Mesendoderm (in vitro differentiated cells): ENCODE data around the gene MYOD1.

ENCODE experiments used
- DNase-seq: peaks from one replicate; pipeline ENCODE4 v3.0.0; 2013
- H2AK5ac ChIP-seq: 2 replicates; pipeline ENCODE4 v1.6.1; 2013; ENCODE audit warnings: low read length, inconsistent platforms
- H2BK120ac ChIP-seq: 2 replicates; pipeline ENCODE4 v1.6.1; 2013; ENCODE audit warnings: low read depth, mild to moderate bottlenecking, low read length, moderate library complexity, mixed read lengths
- H2BK15ac ChIP-seq: replicated peaks from 2 replicates; pipeline ENCODE4 v1.6.1; 2013; ENCODE audit warnings: low read depth, mild to moderate bottlenecking, moderate library complexity
- H2BK5ac ChIP-seq: 2 replicates; pipeline ENCODE4 v1.6.1; 2013; ENCODE audit warnings: low read length, inconsistent platforms
- H3K18ac ChIP-seq: 2 replicates; pipeline ENCODE4 v1.6.1; 2013; ENCODE audit warnings: mild to moderate bottlenecking, low read length, mixed read lengths
- H3K23ac ChIP-seq: one replicate; pipeline ENCODE4 v1.6.1; 2013; ENCODE audit warnings: low read length
- H3K27ac ChIP-seq: 2 replicates; pipeline ENCODE4 v1.5.1; 2013; ENCODE audit warnings: low read depth, mild to moderate bottlenecking, inconsistent platforms, low read length, moderate library complexity
- H3K27me3 ChIP-seq: 2 replicates; pipeline ENCODE4 v1.6.1; 2013; ENCODE audit warnings: low read length, control low read depth, mild to moderate bottlenecking, inconsistent platforms; ENCODE audit not compliant: insufficient read depth, poor library complexity
- H3K36me3 ChIP-seq: 2 replicates; pipeline ENCODE4 v1.6.1; 2013; ENCODE audit warnings: low read length, inconsistent platforms; ENCODE audit not compliant: control insufficient read depth, insufficient read depth
- H3K4ac ChIP-seq: one replicate; pipeline ENCODE4 v1.6.1; 2013; ENCODE audit warnings: low read depth, mild to moderate bottlenecking, low read length, moderate library complexity
- H3K4me1 ChIP-seq: 2 replicates; pipeline ENCODE4 v1.6.1; 2013; ENCODE audit warnings: low read depth, low read length, inconsistent platforms; ENCODE audit not compliant: control insufficient read depth
- H3K4me2 ChIP-seq: 2 replicates; pipeline ENCODE4 v1.6.1; 2013; ENCODE audit warnings: low read length
- H3K4me3 ChIP-seq: 2 replicates; pipeline ENCODE4 v1.5.1; 2013; ENCODE audit warnings: mild to moderate bottlenecking, low read length
- H3K56ac ChIP-seq: one replicate; pipeline ENCODE4 v1.6.1; 2013; ENCODE audit warnings: low read length
- H3K79me1 ChIP-seq: 2 replicates; pipeline ENCODE4 v1.6.1; 2013; ENCODE audit warnings: low read length, inconsistent platforms
- H3K79me2 ChIP-seq: 2 replicates; pipeline ENCODE4 v1.6.1; 2013; ENCODE audit warnings: mild to moderate bottlenecking, low read length; ENCODE audit not compliant: control insufficient read depth, insufficient read depth
- H3K9ac ChIP-seq: 2 replicates; pipeline ENCODE4 v1.6.1; 2013; ENCODE audit warnings: low read length, inconsistent platforms
- H4K5ac ChIP-seq: one replicate; pipeline ENCODE4 v1.6.1; 2013; ENCODE audit warnings: low read length
- H4K8ac ChIP-seq: one replicate; pipeline ENCODE4 v1.6.1; 2013; ENCODE audit warnings: low read depth, mild to moderate bottlenecking, control low read depth, low read length, moderate library complexity
- WGBS: extraction: QIAGEN DNeasy Blood & Tissue Kit; methylation state at CpG from one replicate; pipeline ENCODE4 v1.1.7; 2013; ENCODE audit warnings: low lambda C conversion rate, missing lambda C conversion rate; ENCODE audit not compliant: insufficient coverage; ENCODE audit errors: extremely low coverage; 5-methylcytosine and 5-hydroxymethylcytosine counted together

MYOD1 gene

GRCh38 chr11:17750801-17751165 lies 31.4 kb downstream of the MYOD1 start:
- Histone ChIP-seq H2BK5ac (no peak overlapping the region), H2BK120ac (no peak overlapping the region), H3K23ac (no peak overlapping the region), H3K18ac (no peak overlapping the region), H3K36me3 (no peaks in the 10 kb centered on the region), H3K4ac (no peak overlapping the region), H2BK15ac (no peak overlapping the region), H3K27me3 (no peaks in the 10 kb centered on the region), H4K5ac (no peak overlapping the region), H3K56ac (no peak overlapping the region), H3K9ac (no peak overlapping the region), H3K4me1 (no peaks in the 10 kb centered on the region), H3K4me3 (no peak overlapping the region), H3K27ac (no peak overlapping the region), H3K79me1 (no peaks in the 10 kb centered on the region), H3K79me2 (no peaks in the 10 kb centered on the region), H3K4me2 (no peak overlapping the region), H2AK5ac (no peak overlapping the region), H4K8ac (no peak overlapping the region)
- DNase-seq: no peak
- no CpG with 5 or more reads among the region's 2 CpGs for WGBS

- Histone ChIP-seq H3K9ac (no peak overlapping the region), H3K4me3 (no peak overlapping the region), H2AK5ac (no peak overlapping the region), H2BK120ac (no peak overlapping the region), H3K18ac (no peak overlapping the region), H2BK15ac (no peak overlapping the region), H3K27me3 (no peaks in the 10 kb centered on the region), H4K8ac (no peak overlapping the region), H3K79me2 (no peaks in the 10 kb centered on the region), H3K4ac (no peak overlapping the region), H3K36me3 (no peaks in the 10 kb centered on the region), H2BK5ac (no peak overlapping the region), H3K4me2 (no peak overlapping the region), H3K23ac (no peak overlapping the region), H3K4me1 (no peaks in the 10 kb centered on the region), H4K5ac (no peak overlapping the region), H3K79me1 (no peaks in the 10 kb centered on the region), H3K56ac (no peak overlapping the region), H3K27ac (no peak overlapping the region)
- no peak for DNase-seq
- no CpG with 5 or more reads among the region's 2 CpGs for WGBS
These were observed 32.2 kb downstream of the MYOD1 start for GRCh38 chr11:17751558-17751957.

DNA sequence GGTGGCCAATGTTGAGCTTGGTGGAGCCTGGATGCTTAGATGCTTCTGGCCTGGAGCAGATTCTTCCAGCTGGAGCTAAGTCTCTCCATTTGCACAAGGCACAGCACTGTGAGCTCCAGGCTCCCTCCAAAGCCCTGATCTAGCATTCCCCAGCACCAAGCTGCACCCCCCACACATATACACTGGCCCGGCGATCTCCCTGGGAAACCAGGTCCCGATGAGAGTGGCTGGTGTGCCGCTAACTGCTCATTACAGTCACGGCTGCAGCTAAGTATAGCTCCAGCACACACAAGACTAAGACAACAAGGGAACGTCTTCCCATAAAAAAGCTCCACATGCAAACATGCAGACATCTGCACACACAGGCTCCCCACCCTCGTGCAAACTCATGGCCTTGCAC lies 32.8 kb downstream of the MYOD1 start:
- H3K27me3 ChIP-seq: no peaks in the 10 kb centered on the region
- DNase-seq: no peak
- WGBS: no CpG with 5 or more reads among the region's 7 CpGs
- no peak overlapping the region for H3K4ac ChIP-seq
- H3K4me2 ChIP-seq: no peak overlapping the region
- H3K18ac ChIP-seq: no peak overlapping the region
- no peaks in the 10 kb centered on the region for H3K36me3 ChIP-seq
- H2BK15ac ChIP-seq: no peak overlapping the region
- no peaks in the 10 kb centered on the region for H3K79me2 ChIP-seq
- H3K23ac ChIP-seq: no peak overlapping the region
- H4K8ac ChIP-seq: no peak overlapping the region
- no peak overlapping the region for H2AK5ac ChIP-seq
- H2BK5ac ChIP-seq: no peak overlapping the region
- H3K4me3 ChIP-seq: no peak overlapping the region
- H3K9ac ChIP-seq: no peak overlapping the region
- H3K27ac ChIP-seq: no peak overlapping the region
- H3K79me1 ChIP-seq: no peaks in the 10 kb centered on the region
- no peaks in the 10 kb centered on the region for H3K4me1 ChIP-seq
- no peak overlapping the region for H2BK120ac ChIP-seq
- no peak overlapping the region for H4K5ac ChIP-seq
- no peak overlapping the region for H3K56ac ChIP-seq

GRCh38 chr11:17753153-17753552 lies 33.8 kb downstream of the MYOD1 start:
- H4K8ac ChIP-seq: no peak overlapping the region
- no peak overlapping the region for H3K4ac ChIP-seq
- H3K18ac ChIP-seq: no peak overlapping the region
- no peak overlapping the region for H3K4me3 ChIP-seq
- no peak overlapping the region for H3K27ac ChIP-seq
- H2BK120ac ChIP-seq: no peak overlapping the region
- WGBS: no CpG with 5 or more reads among the region's 5 CpGs
- H3K9ac ChIP-seq: no peak overlapping the region
- no peaks in the 10 kb centered on the region for H3K27me3 ChIP-seq
- H4K5ac ChIP-seq: no peak overlapping the region
- DNase-seq: no peak
- no peak overlapping the region for H2BK5ac ChIP-seq
- H3K56ac ChIP-seq: no peak overlapping the region
- H2AK5ac ChIP-seq: no peak overlapping the region
- no peaks in the 10 kb centered on the region for H3K4me1 ChIP-seq
- no peak overlapping the region for H3K23ac ChIP-seq
- no peak overlapping the region for H2BK15ac ChIP-seq
- no peaks in the 10 kb centered on the region for H3K79me1 ChIP-seq
- no peak overlapping the region for H3K4me2 ChIP-seq
- no peaks in the 10 kb centered on the region for H3K79me2 ChIP-seq
- no peaks in the 10 kb centered on the region for H3K36me3 ChIP-seq

- H3K36me3 ChIP-seq: no peaks in the 10 kb centered on the region
- H2AK5ac ChIP-seq: no peak overlapping the region
- no peak overlapping the region for H3K27ac ChIP-seq
- H3K18ac ChIP-seq: no peak overlapping the region
- no peak overlapping the region for H2BK120ac ChIP-seq
- no peak overlapping the region for H3K9ac ChIP-seq
- no peak overlapping the region for H3K4me2 ChIP-seq
- no peaks in the 10 kb centered on the region for H3K4me1 ChIP-seq
- no peak overlapping the region for H3K4me3 ChIP-seq
- H4K8ac ChIP-seq: no peak overlapping the region
- H3K79me1 ChIP-seq: no peaks in the 10 kb centered on the region
- WGBS: no CpG with 5 or more reads among the region's 10 CpGs
- no peak overlapping the region for H3K23ac ChIP-seq
- no peaks in the 10 kb centered on the region for H3K27me3 ChIP-seq
- no peak overlapping the region for H2BK15ac ChIP-seq
- H3K56ac ChIP-seq: no peak overlapping the region
- no peak for DNase-seq
- H2BK5ac ChIP-seq: no peak overlapping the region
- no peak overlapping the region for H4K5ac ChIP-seq
- H3K4ac ChIP-seq: no peak overlapping the region
- H3K79me2 ChIP-seq: no peaks in the 10 kb centered on the region
These were observed 34.3 kb downstream of the MYOD1 start for GRCh38 chr11:17753641-17754040.

GRCh38 chr11:17755891-17756290 lies 36.5 kb downstream of the MYOD1 start:
- no peaks in the 10 kb centered on the region for H3K27me3 ChIP-seq
- no peak overlapping the region for H3K56ac ChIP-seq
- H3K79me1 ChIP-seq: no peaks in the 10 kb centered on the region
- no peak overlapping the region for H3K23ac ChIP-seq
- no peaks in the 10 kb centered on the region for H3K4me1 ChIP-seq
- no peak overlapping the region for H2BK120ac ChIP-seq
- DNase-seq: no peak
- H4K5ac ChIP-seq: no peak overlapping the region
- H2AK5ac ChIP-seq: no peak overlapping the region
- no peak overlapping the region for H3K4me3 ChIP-seq
- WGBS: no CpG with 5 or more reads among the region's 3 CpGs
- H3K36me3 ChIP-seq: no peaks in the 10 kb centered on the region
- H3K9ac ChIP-seq: no peak overlapping the region
- H3K4ac ChIP-seq: no peak overlapping the region
- H2BK5ac ChIP-seq: no peak overlapping the region
- no peak overlapping the region for H2BK15ac ChIP-seq
- H3K79me2 ChIP-seq: no peaks in the 10 kb centered on the region
- H4K8ac ChIP-seq: no peak overlapping the region
- H3K27ac ChIP-seq: no peak overlapping the region
- H3K18ac ChIP-seq: no peak overlapping the region
- no peak overlapping the region for H3K4me2 ChIP-seq
